CD4-positive, alpha-beta T cell treated with Interferon alpha-2 for 1 hour (primary cell): ENCODE measurements around the gene HERC3.
A peak's percentile ranks its signal among the peaks of the same experiment; 100 is the strongest.

Experiments
- DNase-seq, 2 donors: peaks; one replicate each; pipeline ENCODE4 v3.0.0-alpha.2; 2020 to 2022

The HERC3 gene

GRCh38 chr4:88609794-88610193, 17.5 kb downstream of the HERC3 start:
- DNase-seq: peak in 1 of 2 donors; percentile 41

DNA sequence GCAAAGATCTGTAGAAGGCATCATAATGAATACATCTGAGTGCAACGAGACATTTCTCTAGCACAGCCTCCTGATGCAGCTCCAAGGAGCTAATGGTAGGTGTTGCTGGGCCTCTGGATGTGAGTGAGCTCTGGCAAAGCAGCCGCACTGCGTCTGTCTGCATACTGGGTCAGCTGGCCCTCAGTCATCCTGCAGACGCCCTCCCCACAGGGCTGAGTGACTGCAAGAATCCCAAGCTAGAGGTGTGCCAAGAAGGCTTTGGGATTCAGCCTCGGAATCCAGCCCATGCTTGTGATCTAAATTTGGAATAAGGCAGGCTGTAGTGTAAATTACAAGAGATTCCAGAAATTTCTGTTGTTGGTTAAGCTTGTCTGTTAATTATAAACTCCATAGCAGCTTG, 18.5 kb downstream of the HERC3 start:
- DNase-seq: no peak

DNA sequence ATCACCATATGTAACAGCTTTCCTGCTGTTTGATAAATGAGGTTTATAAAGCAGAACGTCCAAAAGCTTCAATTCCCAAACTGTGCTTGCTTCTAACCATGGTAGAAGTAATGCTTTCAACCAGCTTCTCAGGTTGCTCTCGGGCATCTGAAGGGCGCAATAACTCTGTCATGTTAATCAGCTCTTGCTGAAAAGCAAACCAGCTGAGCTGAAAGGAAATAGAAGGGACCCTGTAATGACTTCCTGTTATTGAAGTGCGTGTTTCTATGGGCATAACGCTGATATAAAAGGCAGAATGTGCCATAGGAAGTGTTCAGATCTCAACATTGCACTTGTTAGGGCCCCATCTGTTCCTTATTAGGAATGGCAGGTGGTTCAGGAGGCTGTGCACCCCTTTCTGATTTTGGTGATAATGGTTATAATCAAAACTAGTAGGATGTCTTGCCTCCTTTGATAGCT, 21.2 kb downstream of the HERC3 start:
- DNase-seq: peak; percentile 54 to 86

- DNase-seq: no peak
Observed at GRCh38 chr4:88614058-88614457, 21.8 kb downstream of the HERC3 start.

DNA sequence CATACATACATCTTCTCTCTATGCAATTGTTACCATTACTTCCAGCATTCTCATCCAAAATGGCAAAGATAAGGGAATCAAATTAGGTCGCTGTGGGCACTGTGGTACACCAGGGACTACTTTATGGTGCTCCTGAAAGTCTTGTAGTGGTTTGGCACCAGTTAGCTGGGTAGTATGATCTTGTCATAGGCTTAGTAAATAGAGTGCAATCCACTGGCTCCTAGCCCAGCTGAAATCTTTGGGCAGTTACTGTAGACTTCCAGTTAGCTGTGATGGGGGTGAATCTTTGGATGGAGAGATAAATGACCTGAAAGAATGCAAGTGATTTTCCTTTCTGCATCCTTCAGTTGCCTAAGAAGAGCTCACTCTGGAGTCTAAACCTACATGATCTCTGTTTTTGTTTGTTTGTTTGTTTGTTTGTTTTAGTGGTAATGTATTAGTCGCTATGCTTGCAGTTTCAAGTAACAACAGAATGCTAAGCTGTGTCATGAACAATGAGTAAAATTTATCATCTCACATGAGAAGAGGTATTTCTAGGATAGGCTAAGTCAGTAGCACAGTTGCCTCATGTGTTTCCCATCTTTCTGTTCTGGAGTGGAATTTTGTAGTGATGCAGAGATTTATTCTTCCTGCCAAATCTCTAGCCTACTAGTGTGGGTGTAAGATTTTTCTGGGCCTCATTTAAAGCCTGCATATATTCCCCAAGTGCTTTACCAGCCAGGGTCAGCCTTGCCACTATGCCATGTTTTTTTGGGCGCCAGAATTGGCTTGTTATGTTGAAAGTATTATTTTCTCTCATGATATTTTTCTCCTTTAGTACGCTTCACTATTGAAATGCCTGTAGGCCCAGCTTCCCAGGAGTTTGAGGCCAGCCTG, 24.2 kb downstream of the HERC3 start:
- no peak for DNase-seq

- DNase-seq: no peak
Observed at GRCh38 chr4:88618782-88619485, 26.7 kb downstream of the HERC3 start.

DNA sequence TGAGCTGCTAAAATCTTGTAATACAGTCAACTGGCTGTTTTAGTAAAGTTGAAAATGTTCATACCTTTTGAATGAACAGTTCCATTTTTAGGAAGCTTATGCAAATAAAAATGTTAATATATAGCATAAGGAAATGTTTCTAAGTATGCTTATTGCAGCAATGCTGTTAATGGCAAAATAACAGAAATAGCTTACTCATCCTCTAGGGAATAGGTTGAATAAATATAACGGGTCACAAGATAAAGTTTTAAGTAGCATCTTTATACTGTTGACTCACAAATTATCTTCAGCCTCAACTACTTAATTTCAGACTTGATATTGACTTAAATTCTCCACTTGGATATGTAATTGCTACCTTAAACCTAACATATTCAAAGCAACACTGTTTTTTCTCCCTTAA, 27.7 kb downstream of the HERC3 start:
- DNase-seq: no peak

DNA sequence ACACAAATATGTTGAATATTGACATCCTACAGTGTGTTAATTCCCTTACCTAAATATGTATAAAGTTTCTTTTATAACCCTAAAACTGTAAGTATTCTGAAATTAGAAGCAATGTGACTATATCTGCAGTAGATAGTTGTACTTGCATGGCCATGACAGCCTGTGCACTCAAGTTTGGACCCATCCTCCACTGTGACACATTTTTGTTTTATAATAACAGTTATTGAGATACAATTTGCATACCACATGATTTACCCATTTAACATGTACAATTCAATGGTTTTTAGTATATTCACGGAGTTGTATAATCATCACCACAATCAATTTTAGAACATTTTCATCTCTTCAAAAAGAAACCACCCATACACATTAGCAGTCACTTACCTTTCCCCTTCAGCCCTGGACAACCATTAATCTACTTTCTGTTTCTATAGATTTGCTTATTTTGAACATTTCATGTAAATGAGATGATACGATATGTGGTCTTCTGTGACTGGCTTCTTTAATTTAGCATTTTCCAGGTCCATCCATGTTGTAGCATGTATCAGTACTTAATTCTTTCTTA, 29.6 kb downstream of the HERC3 start:
- DNase-seq: no peak

DNA sequence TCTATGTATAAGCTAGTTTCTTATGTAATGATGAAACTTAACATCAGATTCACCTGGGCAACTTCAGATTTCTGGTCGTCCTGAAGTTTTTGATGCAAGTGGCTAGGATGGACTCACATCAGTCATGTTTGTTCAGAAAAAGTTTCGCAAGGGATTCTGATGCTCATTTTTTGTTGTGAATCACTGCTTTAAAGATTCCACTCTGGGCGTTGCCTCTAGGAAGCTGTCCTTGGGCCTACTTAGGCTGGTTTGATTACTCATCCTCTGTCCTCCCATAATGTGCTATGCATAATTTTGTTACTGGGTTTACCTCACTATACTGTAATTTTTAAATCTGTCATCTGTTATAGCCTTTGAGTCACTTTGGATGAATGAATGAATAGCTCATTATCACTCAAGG, 30.8 kb downstream of the HERC3 start:
- DNase-seq: no peak

- no peak for DNase-seq
Observed at GRCh38 chr4:88628746-88629145, 36.5 kb downstream of the HERC3 start.

DNA sequence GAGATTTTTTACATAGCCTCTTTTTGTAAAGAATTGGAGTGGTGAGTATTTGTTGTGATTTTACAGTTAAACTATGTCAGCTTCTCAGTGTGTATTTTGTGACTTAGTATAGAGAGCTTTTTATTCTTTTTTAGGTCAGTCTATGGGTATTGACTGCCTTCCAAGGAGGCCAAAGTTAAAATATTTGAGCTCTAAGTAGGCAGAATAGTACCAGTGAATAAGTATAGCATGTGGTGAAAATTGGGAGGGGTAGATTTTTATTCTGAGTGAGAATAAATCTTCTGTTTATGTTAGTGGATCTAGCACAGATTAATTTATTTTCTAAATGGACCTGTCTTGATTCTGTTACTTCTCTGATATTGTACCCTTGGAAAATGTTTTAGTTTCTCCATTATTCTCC, 37.5 kb downstream of the HERC3 start:
- DNase-seq: no peak

DNA sequence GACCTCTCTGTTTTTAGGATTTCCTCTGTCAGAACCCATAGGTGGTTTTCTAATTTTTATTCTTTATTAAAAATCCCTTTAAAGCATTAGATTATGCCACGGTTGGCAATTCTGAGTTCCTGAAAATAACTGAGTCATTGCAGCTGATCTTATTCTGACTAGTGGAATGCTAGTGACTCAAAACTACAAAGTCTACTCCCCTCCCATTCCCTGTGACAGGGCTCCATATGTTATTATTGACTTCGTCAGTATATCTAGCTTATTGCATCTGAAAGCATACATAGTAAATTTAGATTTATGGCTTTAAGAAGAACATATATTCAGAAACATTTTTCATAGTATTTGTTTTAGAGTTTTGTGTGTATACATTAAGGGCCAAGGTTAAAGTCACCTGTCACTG, 38.5 kb downstream of the HERC3 start:
- DNase-seq: no peak

GRCh38 chr4:88643932-88644331, 51.7 kb downstream of the HERC3 start:
- no peak for DNase-seq

GRCh38 chr4:88645994-88646393, 53.7 kb downstream of the HERC3 start:
- DNase-seq: no peak

- DNase-seq: no peak
Observed at GRCh38 chr4:88646528-88647280, 54.4 kb downstream of the HERC3 start.

- no peak for DNase-seq
Observed at GRCh38 chr4:88649716-88650115, 57.4 kb downstream of the HERC3 start.

DNA sequence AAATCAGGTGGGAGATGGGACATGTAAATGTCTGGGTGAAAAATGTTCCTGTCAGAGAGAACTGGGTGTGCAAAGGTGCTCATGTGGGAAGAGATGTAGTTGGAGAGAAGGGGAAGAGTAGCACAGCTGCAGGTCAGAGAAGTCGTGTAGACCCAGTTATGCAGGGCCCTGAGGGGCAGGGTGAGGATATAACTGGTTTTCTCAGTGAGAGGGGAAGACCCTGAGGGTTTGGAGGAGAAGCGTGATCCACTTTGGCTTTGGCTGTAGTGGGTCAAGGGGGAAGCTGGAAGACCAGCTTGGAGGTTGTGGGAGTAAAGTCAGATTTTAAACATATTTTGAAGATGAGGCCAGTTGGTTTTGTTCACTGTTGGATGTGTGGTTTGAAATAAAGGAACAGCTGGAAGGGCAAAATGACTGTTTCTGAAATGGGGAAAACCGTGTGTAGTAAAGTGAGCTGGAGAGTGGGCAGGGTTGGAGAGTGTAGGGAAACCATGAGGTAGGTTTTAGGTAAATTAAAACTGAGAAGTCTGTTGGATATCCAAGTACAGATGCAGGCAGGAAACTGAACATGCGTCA, 61.2 kb downstream of the HERC3 start:
- DNase-seq: no peak

DNA sequence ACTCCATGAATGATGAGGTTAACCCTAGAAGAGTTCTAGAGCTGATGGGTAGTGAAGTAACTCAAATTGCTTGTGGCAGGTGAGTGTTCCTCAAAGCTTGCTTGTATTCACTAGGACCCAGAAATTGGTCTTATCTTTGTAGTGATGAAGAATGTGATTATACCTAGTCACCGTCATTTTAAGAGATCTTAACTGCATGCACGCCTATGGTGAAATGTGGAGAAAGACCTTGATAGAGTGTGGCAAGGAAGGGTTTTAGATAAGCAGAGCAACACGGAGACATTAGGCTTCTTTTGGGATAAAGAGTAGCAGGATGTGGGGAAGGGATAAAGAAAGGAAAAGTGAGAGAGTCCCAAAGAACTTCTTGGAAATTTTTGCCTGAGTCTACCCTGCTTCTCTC, 62.9 kb downstream of the HERC3 start:
- no peak for DNase-seq

DNA sequence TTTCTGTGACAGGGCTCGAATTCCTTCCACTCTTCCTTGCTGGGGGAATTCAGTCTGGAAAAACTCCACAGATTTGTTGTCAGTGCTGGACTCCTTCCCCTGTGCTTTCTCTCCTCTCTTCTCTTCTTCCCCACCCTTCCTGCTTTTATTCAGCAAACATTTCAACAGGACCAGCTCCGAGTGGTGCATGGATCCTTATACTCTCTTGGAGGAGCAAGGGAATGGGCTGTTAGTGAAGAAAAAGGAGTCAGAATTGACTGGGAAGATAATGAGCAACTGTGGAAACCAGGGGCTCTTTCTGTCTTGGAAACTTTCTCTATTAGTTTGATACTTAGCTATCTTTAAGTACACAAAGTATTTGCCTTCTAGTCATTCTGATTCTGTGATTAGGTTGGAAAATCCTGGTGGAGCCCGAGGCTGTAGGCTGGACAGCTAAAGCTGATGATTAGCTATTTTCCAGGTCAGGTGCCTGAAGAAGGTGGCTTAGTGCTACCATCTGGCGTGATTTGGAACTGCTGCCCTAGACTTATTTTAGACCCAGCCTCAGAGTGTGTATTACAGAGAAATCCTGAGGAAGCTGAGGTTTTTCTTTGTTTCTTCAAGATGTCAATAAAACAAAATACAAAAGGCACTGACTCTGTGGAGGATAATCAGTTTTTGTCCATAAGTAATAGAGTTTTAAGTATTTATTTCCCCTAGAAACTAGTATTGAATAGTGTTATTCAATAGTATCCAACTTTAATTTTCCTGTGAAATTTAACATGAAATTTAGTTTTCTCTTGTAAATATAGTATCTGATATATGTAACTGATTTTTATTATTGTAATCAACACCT, 67.0 kb downstream of the HERC3 start:
- DNase-seq: peak; percentile 9 to 60

DNA sequence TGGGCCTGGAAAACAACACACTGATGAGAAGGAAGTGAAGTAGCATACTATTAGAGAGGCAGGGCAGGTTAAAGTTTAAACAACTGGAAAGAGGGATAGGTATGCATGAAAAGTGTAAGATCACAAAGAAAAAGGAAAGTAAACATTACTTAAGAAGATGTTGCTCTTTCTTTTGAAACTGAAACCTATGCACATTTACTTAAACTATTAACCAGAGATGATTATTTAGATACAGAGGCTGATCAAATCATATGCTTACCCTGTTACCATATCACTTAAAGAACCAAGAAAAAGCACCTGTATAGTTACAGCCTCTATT, 67.6 kb downstream of the HERC3 start:
- no peak for DNase-seq

GRCh38 chr4:88660446-88661294, 68.4 kb downstream of the HERC3 start:
- no peak for DNase-seq
